ENCODE measurements around the gene FAM162B. TPM values are rescaled to one million over a fixed set of nuclear protein-coding genes. Genes with fewer than 3 reads are reported as not detected.
A peak's percentile ranks its signal among the peaks of the same experiment; 100 is the strongest.

The FAM162B gene
- total RNA-seq, 1 experiment from 2014 or later: not detected

GRCh38 chr6:116773886-116774285, 8.4 kb upstream of the FAM162B start:
- intact Hi-C loops (cut with micrococcal nuclease): no loop called here
- CTCF ChIA-PET: no interaction called here
- Mint-ChIP-seq H3K4me3 (ENCODE audit: unreplicated experiment) (no peak overlapping the region), H3K27ac (ENCODE audit: low read depth, unreplicated experiment) (peak overlapping the region; percentile 32), H3K4me1 (ENCODE audit: insufficient read depth, unreplicated experiment) (peaks cover 10% of the 10 kb centered on the region), H3K27me3 (ENCODE audit: insufficient read depth, unreplicated experiment) (no peaks in the 10 kb centered on the region), H3K9me3 (ENCODE audit: unreplicated experiment) (no peaks in the 10 kb centered on the region), H3K36me3 (ENCODE audit: insufficient read depth, unreplicated experiment) (no peaks in the 10 kb centered on the region)
- BruUV-seq (replicated peaks): no TSS peak
- DNase-seq (ENCODE audit: unreplicated experiment): peak; percentile 47
- POLR2A ChIA-PET: no interaction called here
- TF ChIP-seq CTCF (IDR thresholded peaks at IDR 0.05; ENCODE audit: unreplicated experiment): no peak

- Mint-ChIP-seq H3K4me3 (ENCODE audit: unreplicated experiment) (no peak overlapping the region), H3K4me1 (ENCODE audit: insufficient read depth, unreplicated experiment) (peaks cover 10% of the 10 kb centered on the region), H3K9me3 (ENCODE audit: unreplicated experiment) (no peaks in the 10 kb centered on the region), H3K27ac (ENCODE audit: low read depth, unreplicated experiment) (no peak overlapping the region), H3K27me3 (ENCODE audit: insufficient read depth, unreplicated experiment) (peaks cover under 1% of the 10 kb centered on the region), H3K36me3 (ENCODE audit: insufficient read depth, unreplicated experiment) (no peaks in the 10 kb centered on the region)
- intact Hi-C loops (cut with micrococcal nuclease): no loop called here
- BruUV-seq (replicated peaks): no TSS peak
- TF ChIP-seq CTCF (IDR thresholded peaks at IDR 0.05; ENCODE audit: unreplicated experiment): no peak
- POLR2A ChIA-PET: no interaction called here
- DNase-seq (ENCODE audit: unreplicated experiment): no peak
- CTCF ChIA-PET: no interaction called here
These were observed 6.9 kb upstream of the FAM162B start for GRCh38 chr6:116772450-116772849.

- Mint-ChIP-seq H3K9me3 (ENCODE audit: unreplicated experiment) (no peaks in the 10 kb centered on the region), H3K4me1 (ENCODE audit: insufficient read depth, unreplicated experiment) (no peaks in the 10 kb centered on the region), H3K27me3 (ENCODE audit: insufficient read depth, unreplicated experiment) (peaks cover 21% of the 10 kb centered on the region), H3K27ac (ENCODE audit: low read depth, unreplicated experiment) (no peak overlapping the region), H3K4me3 (ENCODE audit: unreplicated experiment) (no peak overlapping the region), H3K36me3 (ENCODE audit: insufficient read depth, unreplicated experiment) (no peaks in the 10 kb centered on the region)
- CTCF ChIA-PET: interaction anchor here (0.6 to 5.5 kb wide), 2 partner anchors 11 to 447 kb away, joined by 3 to 39 read pairs; no protein-coding TSS in a partner anchor
- intact Hi-C loops (cut with micrococcal nuclease): no loop called here
- no peak for DNase-seq (ENCODE audit: unreplicated experiment)
- POLR2A ChIA-PET: interaction anchor here (0.7 kb wide), 1 partner anchor 1264 kb away, joined by 3 read pairs; no protein-coding TSS in a partner anchor
- no TSS peak for BruUV-seq (replicated peaks)
- TF ChIP-seq CTCF (IDR thresholded peaks at IDR 0.05; ENCODE audit: unreplicated experiment): no peak
These were observed 2.2 kb upstream of the FAM162B start for GRCh38 chr6:116767715-116768114.

- ChIA-PET POLR2A (no interaction called here), CTCF (interaction anchor here (0.6 to 5.5 kb wide), 4 partner anchors 12 to 547 kb away, joined by 3 to 39 read pairs (median 4); no protein-coding TSS in a partner anchor)
- H3K36me3 Mint-ChIP-seq (ENCODE audit: insufficient read depth, unreplicated experiment): no peaks in the 10 kb centered on the region
- no peak for TF ChIP-seq CTCF (IDR thresholded peaks at IDR 0.05; ENCODE audit: unreplicated experiment)
- intact Hi-C loops (cut with micrococcal nuclease): no loop called here
- H3K4me3 Mint-ChIP-seq (ENCODE audit: unreplicated experiment): no peak overlapping the region
- H3K9me3 Mint-ChIP-seq (ENCODE audit: unreplicated experiment): no peaks in the 10 kb centered on the region
- no peaks in the 10 kb centered on the region for H3K4me1 Mint-ChIP-seq (ENCODE audit: insufficient read depth, unreplicated experiment)
- H3K27me3 Mint-ChIP-seq (ENCODE audit: insufficient read depth, unreplicated experiment): peaks cover 21% of the 10 kb centered on the region
- no peak overlapping the region for H3K27ac Mint-ChIP-seq (ENCODE audit: low read depth, unreplicated experiment)
- no peak for DNase-seq (ENCODE audit: unreplicated experiment)
- BruUV-seq (replicated peaks): no TSS peak
These were observed 1.1 kb upstream of the FAM162B start for GRCh38 chr6:116766506-116767176.

Measured in MCF 10A (cell line).